Astrocyte (in vitro differentiated cells and primary cell): ENCODE data around the gene LRRC2.

ENCODE experiments used
- CTCF ChIP-seq: IDR thresholded peaks from 2 replicates; pipeline ENCODE4 v1.5.1; 2011; ENCODE audit warnings: low read depth, mild to moderate bottlenecking, inconsistent platforms, low read length, moderate library complexity; ENCODE audit not compliant: insufficient read depth
- EZH2 ChIP-seq: IDR thresholded peaks from 2 replicates; pipeline ENCODE4 v1.6.1; 2012; ENCODE audit warnings: mild to moderate bottlenecking, low read length, inconsistent platforms; ENCODE audit not compliant: insufficient read depth

GRCh38 chr3:46578973-46579755 lies 13.1 kb upstream of the LRRC2 start:
- no peak for TF ChIP-seq CTCF
- TF ChIP-seq EZH2, result no peak
